ENCODE data around the gene EFCAB9.

DNA sequence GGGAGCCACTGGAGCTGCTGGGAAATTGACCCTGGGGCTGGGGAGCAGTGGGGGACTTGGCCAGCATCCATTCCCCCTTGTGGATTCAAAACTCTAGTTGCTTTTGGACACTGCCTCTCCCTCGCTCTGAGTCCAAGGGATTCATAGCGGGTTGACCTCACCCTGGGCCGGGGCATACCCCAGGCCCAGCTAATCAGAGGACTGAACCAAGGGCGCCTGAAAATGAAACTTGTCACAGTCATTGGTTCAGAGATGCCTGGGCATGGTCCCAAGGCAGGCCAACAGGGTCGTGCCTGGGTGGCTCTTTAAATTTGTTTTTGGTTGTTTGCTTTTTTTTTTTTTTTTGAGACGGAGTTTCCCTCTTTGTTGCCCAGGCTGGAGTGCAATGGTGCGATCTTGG is 28.5 kb upstream of the EFCAB9 start:
- TF ChIP-seq, protein P1, sequence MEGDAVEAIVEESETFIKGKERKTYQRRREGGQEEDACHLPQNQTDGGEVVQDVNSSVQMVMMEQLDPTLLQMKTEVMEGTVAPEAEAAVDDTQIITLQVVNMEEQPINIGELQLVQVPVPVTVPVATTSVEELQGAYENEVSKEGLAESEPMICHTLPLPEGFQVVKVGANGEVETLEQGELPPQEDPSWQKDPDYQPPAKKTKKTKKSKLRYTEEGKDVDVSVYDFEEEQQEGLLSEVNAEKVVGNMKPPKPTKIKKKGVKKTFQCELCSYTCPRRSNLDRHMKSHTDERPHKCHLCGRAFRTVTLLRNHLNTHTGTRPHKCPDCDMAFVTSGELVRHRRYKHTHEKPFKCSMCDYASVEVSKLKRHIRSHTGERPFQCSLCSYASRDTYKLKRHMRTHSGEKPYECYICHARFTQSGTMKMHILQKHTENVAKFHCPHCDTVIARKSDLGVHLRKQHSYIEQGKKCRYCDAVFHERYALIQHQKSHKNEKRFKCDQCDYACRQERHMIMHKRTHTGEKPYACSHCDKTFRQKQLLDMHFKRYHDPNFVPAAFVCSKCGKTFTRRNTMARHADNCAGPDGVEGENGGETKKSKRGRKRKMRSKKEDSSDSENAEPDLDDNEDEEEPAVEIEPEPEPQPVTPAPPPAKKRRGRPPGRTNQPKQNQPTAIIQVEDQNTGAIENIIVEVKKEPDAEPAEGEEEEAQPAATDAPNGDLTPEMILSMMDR (IDR thresholded peaks at IDR 0.05; ENCODE audit: insufficient read depth, low read length): no peak
- no peak for TF ChIP-seq REST (IDR thresholded peaks at IDR 0.05; ENCODE audit: insufficient replicate concordance, low read depth)
- TF ChIP-seq POLR2AphosphoS5 (IDR thresholded peaks at IDR 0.05; ENCODE audit: low read depth): no peak

Measured in HL-60 (cell line).